Smooth muscle cell of the pulmonary artery (primary cell): ENCODE measurements around the gene NUDT13. TPM values are rescaled to one million over a fixed set of nuclear protein-coding genes. Genes with fewer than 3 reads are reported as not detected.

Source experiments
- total RNA-seq: library from RNA; depleted of rRNA; stranded (reverse); fragments of >200 nt; gene quantifications from 2 replicates; pipeline ENCODE4 v1.2.3, GENCODE V29; 2014

Gene NUDT13
- total RNA-seq = 1.1 and 1.6 TPM in 2 replicates

DNA sequence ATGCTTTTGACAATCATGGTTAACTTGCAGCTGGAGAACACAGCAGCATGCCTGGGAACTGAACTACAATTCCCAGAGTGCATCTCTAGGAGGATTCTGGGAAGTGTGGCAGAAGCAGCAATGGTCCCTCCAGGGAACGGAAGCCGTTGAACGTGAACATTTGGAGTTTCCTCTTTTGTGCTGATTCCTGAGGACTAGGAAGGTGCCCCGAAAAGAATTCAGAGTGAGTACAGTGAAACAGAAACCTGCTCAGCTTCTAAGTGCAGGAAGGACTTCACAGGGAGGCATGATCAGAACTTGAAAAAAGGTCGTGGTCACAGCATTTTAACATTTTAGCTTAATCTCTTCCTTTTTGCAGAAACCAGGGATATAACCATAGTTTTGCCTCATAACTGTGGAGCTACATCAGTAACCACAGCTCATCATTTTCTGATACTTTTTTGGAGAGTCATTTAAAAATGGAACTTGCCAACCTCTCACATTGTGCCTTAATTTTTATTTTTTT, at the start of gene NUDT13:
NUDT13 (plus strand) TSS at position 111 of the 505 bp plus-strand sequence. CDS start 3,911 bp downstream, outside the sequence.

DNA sequence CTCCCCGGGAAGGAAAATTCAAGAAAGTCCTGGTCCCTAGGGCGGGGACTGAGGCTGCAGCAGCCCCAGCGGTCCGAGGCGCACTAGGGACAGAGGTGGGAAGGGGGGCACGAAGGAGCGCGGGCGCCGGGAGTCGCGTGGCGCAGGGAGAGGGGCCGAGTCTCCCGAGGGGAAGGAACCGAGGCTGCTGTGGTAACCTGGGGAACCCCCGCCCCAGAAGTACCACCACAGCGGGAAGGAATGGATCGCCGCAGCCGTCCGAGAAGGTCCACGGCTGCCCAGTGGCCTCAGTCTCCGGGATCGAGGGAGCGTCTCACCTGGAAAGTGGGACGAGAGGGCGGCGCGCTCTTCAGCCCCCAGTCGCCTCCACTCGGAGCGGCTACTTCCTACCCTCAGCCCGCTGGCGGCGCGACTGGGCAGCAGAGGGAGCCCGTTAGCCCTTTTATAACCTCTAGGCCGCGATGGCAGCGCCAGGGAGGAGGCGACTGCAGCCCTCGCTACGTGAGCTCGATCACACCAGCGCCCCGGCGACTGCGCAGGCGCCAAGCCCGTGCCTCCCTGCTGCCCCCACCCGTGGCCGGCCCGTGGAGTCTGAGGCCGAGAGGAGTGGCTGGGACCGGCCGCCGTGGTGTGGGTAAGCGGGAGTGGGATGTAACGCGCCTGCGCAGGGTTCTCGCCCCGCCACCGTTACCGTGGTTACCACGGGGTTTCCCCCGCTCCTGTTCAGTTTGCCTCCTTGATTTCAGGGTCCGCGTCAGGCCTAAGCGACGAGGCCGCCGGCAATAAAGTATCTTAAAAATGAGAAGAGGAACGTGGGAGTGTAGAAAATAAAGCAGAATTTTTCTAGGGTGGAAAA, 13.6 kb upstream of the NUDT13 start, which contains the start of gene P4HA1:
P4HA1 (minus strand) TSS at position 418 of the 856 bp plus-strand sequence. CDS start 21,983 bp downstream, outside the sequence.

DNA sequence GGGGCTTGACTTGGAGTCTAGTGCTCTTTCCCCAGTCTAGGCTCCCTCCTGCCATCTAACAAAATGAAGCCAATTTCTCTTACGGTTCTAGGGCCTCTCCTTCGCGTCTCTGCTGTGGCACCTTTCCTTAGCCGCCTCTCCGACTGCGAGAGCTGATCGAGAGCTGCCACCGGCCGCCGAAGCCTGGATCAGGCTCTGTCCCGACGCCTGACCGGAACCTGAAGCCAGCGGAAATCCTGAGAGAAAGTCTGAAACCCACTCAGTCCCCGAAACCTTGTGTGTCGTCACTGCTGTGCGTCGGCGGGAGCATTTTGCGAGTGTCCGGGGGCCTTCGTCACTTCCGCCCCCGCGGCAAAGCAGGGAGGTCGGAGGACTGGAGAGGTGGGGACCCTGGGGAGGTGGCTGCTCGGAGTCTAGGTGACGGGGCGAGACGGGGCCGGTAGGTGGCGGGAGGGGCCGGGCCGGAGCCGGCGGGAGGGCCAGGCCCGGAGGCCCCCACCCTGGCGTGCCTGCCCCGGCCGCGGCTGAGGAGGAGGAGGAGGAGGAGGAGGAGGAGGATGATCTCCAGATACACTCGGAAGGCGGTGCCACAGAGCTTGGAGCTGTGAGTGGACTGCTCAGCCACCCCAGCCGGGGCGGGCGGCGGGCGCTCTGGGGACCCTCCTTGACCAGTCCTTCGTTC, 57.7 kb downstream of the NUDT13 start, which contains the start of the genes ECD and FAM149B1:
ECD (minus strand) TSS at position 226 of the 682 bp plus-strand sequence. CDS start 4,071 bp downstream, outside the sequence.
FAM149B1 (plus strand) TSS at position 337 of the 682 bp plus-strand sequence; CDS start at position 558, 221 bp downstream.

Other genes with a start within 250 kb of the NUDT13 start
- gene OIT3, start 216.7 kb upstream of the NUDT13 start, total RNA-seq = under 0.01 and 0.03 TPM in 2 replicates
- not detected in 2 replicates for gene PLA2G12B, start 155.6 kb upstream of the NUDT13 start, total RNA-seq
- gene P4HA1, start 13.6 kb upstream of the NUDT13 start, total RNA-seq = 457 and 753 TPM in 2 replicates
- gene ECD, start 57.6 kb downstream of the NUDT13 start, total RNA-seq = 19.8 and 21.4 TPM in 2 replicates
- 42.3 and 44.6 TPM in 2 replicates for gene FAM149B1, start 57.7 kb downstream of the NUDT13 start, total RNA-seq
- gene DNAJC9, start 136.8 kb downstream of the NUDT13 start, total RNA-seq = 15.3 and 15.4 TPM in 2 replicates
- 43.9 and 50.1 TPM in 2 replicates for gene MRPS16, start 142.2 kb downstream of the NUDT13 start, total RNA-seq
- 1.2 TPM in 2 replicates for gene CFAP70, start 248.4 kb downstream of the NUDT13 start, total RNA-seq